NCI-H524 (cell line): Measurements from ENCODE around the gene STAG1.
"Not testable (repeated sequence)": the region's sequence is repeated elsewhere in the genome, so short reads cannot be mapped to it uniquely, and the experiment has no call there.

Source experiments
- DNase-seq, 2 experiments: peaks; one replicate each; lab custom pipeline; 2025; lab: John Stamatoyannopoulos, UW

STAG1 gene

GRCh38 chr3:136703429-136703828 lies 48.7 kb downstream of the STAG1 start:
- no peak for DNase-seq

- DNase-seq = no peak
Measured at GRCh38 chr3:136699271-136699828, 52.8 kb downstream of the STAG1 start.

GRCh38 chr3:136698361-136698760 lies 53.8 kb downstream of the STAG1 start:
- DNase-seq = no peak

- DNase-seq = no peak
Measured at GRCh38 chr3:136696797-136697196, 55.4 kb downstream of the STAG1 start.

GRCh38 chr3:136694321-136694720 lies 57.9 kb downstream of the STAG1 start:
- no peak for DNase-seq

GRCh38 chr3:136690599-136690998 lies 61.6 kb downstream of the STAG1 start:
- DNase-seq = no peak

GRCh38 chr3:136685882-136686281 lies 66.3 kb downstream of the STAG1 start:
- peak in 1 of 2 experiments; percentile 15 for DNase-seq

GRCh38 chr3:136682740-136683312 lies 69.4 kb downstream of the STAG1 start:
- no peak for DNase-seq

- no peak for DNase-seq
Measured at GRCh38 chr3:136678981-136679380, 73.2 kb downstream of the STAG1 start.

GRCh38 chr3:136676009-136676408 lies 76.2 kb downstream of the STAG1 start:
- no peak for DNase-seq

GRCh38 chr3:136675150-136675858 lies 76.9 kb downstream of the STAG1 start:
- no peak for DNase-seq

GRCh38 chr3:136672457-136672856 lies 79.7 kb downstream of the STAG1 start:
- DNase-seq = no peak

GRCh38 chr3:136671921-136672320 lies 80.3 kb downstream of the STAG1 start:
- DNase-seq = no peak

GRCh38 chr3:136670166-136670565 lies 82.0 kb downstream of the STAG1 start:
- no peak for DNase-seq

GRCh38 chr3:136667081-136667480 lies 85.1 kb downstream of the STAG1 start:
- no peak for DNase-seq

- DNase-seq = not testable (repeated sequence)
Measured at GRCh38 chr3:136666301-136666700, 85.9 kb downstream of the STAG1 start.

- no peak for DNase-seq
Measured at GRCh38 chr3:136664771-136665170, 87.4 kb downstream of the STAG1 start.

GRCh38 chr3:136661282-136661681 lies 90.9 kb downstream of the STAG1 start:
- no peak for DNase-seq

GRCh38 chr3:136658946-136659682 lies 93.1 kb downstream of the STAG1 start:
- peak; percentile 84 to 94 for DNase-seq

- peak in 1 of 2 experiments; percentile 44 for DNase-seq
Measured at GRCh38 chr3:136657526-136657925, 94.7 kb downstream of the STAG1 start.

- no peak for DNase-seq
Measured at GRCh38 chr3:136653628-136654027, 98.5 kb downstream of the STAG1 start.

GRCh38 chr3:136651581-136651980 lies 100.6 kb downstream of the STAG1 start:
- DNase-seq = no peak

- DNase-seq = no peak
Measured at GRCh38 chr3:136650461-136650860, 101.7 kb downstream of the STAG1 start.
